Right renal pelvis (tissue), 4 donors: Measurements from ENCODE around the gene ZNF428. TPM values are rescaled to one million over a fixed set of nuclear protein-coding genes. Genes with fewer than 3 reads are reported as not detected.
"Not testable (repeated sequence)": the region's sequence is repeated elsewhere in the genome, so short reads cannot be mapped to it uniquely, and the experiment has no call there.

Experiments used
- DNase-seq, 4 donors: peaks; one replicate each; pipeline ENCODE4 v3.0.0-alpha.2; 2013; ENCODE audit warnings: low read depth in 4 of 4, low spot score in 3 of 4, missing footprints in 1 of 4
- polyA plus RNA-seq, 4 donors: library from polyadenylated mRNA; unstranded; fragments of 120-200 nt; gene quantifications; one replicate each; pipeline ENCODE4 v1.2.1, GENCODE V29; 2013; ENCODE audit not compliant: insufficient read length in 4 of 4

ZNF428 gene
- polyA plus RNA-seq, 4 donors: 76.5 to 141 (median 91.1) TPM

- no peak for DNase-seq
These were observed 902 bp upstream of the ZNF428 start for GRCh38 chr19:43620061-43621001.

DNA sequence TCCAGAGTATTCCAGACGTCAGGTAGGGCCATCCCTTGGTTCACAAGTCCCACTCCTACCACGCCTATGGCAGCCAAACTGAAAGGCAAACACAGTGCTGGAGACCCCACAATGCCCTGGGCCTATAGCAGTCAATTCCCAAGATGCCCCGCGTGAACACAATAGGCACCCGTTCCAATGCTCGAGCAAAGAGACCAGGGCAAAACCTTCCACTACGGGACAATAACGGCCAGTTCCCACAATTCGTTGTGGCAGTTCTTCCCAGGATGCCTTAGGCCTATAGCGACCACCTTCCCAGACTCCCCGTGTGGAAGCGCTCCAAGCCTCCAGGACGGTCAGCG lies 538 bp downstream of the ZNF428 start:
- DNase-seq: no peak

- DNase-seq: no peak
These were observed 2.5 kb downstream of the ZNF428 start for GRCh38 chr19:43616954-43617353.

GRCh38 chr19:43616306-43616705 lies 3.1 kb downstream of the ZNF428 start:
- no peak for DNase-seq

DNA sequence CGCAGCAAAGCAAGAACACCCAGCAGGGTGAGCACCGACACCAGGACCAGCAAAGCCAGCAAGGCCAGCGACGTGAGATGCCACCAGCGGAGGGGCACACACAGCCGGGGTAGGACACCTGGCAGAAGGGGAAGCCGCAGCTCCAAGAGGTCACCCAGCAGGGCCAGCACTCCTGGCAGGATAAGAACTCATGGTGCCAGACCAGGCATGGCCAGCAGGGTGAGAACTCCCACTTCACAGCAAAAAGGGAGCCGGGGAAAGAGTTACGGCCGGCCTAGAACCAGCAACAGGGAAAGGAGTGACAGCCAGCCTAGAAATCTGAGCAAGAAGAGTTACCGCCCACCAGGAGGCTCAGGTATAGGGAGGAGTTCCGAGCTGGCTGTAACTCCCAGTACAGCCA lies 7.1 kb downstream of the ZNF428 start:
- DNase-seq: no peak

DNA sequence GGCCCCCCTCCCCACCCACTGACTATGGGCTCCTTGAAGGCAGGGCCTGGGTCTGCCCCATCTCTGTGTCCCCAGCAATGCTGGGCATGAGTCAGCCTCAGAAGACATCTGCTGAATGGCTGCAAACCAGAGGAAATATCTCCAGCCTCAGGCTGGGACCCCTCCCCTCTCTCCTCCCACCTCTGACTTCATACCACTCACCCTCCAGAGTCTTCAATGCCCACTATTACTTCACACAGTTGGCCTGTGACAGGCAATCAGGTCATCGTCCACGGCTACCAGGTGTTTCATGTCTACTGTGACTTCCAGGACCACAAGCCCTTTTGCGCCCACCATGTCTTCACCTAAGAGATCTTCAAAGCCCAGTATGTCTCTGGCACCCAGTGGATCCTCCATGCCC lies 7.6 kb downstream of the ZNF428 start, which contains the start of gene SRRM5:
SRRM5 (plus strand) TSS at position 301 of the 400 bp plus-strand sequence; CDS start at position 335, 34 bp downstream.
- DNase-seq: no peak

DNA sequence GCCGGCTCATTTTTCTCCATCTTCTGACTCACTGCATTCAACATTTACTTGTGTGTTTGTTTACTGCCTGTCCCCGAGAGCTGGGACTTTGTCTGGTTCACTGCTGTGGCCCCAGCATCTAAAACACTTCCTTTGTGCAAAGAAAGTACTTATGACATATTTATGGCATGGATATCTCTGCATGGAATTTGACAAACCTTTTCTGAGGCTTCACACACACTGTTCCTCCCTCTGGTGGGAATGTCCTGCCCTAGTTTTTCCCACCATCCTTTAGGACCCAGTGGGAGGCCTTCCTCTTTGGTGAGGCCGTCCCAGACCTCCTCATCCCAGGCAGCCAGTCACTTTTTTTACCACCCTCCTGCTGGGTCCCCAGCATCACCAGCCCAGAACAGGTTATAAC lies 8.9 kb downstream of the ZNF428 start:
- no peak for DNase-seq

GRCh38 chr19:43609872-43610271 lies 9.6 kb downstream of the ZNF428 start:
- no peak for DNase-seq

DNA sequence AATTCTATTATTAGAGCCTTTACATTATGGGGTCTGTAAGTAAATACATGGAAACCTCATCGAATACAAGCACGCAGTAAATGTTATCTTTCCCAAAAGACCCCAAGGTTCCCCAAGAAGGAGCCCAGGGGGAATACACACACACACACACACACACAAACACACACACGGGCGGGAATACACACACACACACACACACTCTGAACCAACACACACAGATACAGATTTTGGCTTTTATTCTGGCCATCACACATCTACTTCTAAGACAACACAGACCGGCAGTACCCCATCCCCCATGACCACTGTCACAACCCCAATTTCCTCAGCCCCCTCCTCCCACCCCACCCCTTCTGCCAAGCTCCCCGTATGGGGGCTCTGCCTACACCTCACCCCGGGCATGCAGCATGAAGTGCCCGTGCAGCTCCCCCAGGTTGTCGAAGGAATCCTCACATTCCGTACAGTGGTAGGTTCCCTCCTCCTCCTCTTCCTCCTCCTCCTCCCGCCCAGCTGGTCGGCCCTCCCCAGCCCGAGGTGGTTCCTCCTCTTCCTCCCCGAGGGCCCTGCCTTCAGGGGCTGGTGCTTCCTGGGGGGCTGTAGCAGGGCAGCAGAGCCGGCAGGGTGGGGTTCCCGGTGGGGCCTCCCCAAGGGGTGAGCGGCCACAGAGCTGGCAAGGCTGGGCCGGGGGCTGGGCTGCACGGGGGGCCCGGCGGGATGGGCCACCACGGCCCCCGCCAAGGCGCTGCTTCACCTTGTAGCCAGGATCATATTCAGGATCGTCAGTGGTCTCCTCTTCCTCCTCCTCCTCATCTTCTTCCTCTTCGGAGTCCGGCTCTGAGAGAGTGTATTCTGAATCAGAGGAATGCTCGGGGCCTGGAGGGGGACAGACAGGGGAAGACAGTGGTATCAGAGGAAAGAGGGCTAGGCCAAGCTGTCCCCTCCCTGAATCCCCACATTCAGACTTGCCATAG lies 11.9 kb downstream of the ZNF428 start:
- no peak for DNase-seq

DNA sequence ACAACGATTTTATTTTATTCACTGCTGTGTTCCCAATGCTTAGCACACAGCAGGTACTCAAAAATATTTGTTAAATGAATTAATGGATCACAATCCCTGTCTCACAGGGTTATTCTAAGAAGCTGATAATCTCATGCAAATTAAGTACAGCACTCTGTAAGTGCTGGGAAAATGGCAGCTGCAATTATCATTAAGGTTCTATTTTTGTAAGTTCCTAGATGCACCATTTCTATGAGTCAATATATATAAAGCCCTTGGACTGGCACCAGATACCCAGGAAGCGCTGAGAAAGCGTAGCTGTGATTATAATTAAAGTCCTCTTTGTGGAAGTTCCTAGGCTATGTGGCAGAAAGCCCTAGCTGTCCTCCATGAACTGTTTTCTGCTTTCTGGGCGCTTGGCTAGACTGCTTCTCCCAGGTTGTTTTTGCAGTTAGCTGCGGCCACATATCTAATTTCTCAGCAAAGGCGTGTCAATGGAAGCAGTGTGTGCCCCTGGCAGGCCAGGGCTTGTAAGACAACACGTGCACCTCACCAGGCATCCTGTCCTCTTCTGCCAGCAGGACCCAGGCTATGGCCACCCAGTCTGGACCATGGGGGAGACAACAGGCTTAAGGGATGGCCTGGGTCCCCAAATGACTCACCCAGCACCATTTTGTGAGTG lies 12.7 kb downstream of the ZNF428 start:
- DNase-seq: no peak

DNA sequence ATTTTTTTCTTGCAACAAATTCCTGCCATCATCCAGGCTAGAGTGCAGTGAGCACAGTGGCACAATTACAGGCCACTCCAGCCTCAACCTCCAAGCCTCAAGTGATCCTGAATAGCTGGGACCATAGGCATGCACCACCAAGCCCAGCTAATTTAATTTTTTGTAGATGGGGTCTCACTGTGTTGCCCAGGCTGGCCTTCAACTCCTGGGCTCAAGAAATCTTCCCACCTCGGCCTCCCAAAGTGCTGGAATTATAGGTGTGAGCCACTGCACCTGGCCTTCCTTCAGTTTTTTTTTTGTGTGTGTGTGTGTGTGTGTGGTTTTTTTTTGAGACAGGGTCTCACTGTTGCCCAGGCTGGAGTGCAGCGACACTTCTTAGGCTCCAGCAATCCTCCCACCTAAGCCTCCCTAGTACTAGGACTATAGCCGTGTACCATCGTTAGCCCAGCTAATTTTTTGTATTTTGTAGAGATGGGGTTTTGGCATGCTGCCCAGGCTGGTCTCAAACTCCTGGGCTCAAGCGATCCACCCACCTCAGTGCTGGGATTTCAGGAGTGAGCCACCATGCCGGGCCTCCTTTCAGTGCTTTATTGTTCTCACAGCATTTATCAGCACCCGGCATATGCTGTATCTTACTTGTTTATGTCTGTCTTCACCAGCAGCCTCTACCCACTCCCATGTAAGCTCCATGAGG lies 13.4 kb downstream of the ZNF428 start:
- no peak for DNase-seq

- DNase-seq: not testable (repeated sequence)
These were observed 19.1 kb downstream of the ZNF428 start for GRCh38 chr19:43600326-43600725.

GRCh38 chr19:43599635-43600295 lies 19.7 kb downstream of the ZNF428 start:
- DNase-seq: no peak

DNA sequence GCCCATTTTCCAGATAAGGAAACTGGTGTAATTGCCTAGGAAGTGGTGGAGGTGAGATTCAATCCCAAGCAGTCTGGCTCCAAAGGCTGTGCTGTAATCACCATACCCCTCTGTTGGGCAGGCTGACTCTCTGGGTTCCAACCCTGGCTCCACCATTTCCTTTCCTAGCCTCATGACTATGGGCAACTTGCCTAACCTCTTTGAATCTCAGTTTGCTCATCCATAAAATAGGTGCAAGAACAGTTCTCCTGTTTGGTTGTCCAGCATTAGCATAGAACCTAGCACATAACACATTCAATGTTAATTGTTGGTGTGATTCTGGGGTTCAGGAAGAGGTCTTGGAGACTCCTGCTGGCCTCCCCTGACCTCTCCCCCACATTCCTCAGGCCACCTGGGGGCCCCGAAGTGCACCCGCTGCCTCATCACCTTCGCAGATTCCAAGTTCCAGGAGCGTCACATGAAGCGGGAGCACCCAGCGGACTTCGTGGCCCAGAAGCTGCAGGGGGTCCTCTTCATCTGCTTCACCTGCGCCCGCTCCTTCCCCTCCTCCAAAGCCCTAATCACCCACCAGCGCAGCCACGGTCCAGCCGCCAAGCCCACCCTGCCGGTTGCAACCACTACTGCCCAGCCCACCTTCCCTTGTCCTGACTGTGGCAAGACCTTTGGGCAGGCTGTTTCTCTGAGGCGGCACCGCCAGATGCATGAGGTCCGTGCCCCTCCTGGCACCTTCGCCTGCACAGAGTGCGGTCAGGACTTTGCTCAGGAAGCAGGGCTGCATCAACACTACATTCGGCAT lies 20.8 kb downstream of the ZNF428 start:
- DNase-seq: no peak

DNA sequence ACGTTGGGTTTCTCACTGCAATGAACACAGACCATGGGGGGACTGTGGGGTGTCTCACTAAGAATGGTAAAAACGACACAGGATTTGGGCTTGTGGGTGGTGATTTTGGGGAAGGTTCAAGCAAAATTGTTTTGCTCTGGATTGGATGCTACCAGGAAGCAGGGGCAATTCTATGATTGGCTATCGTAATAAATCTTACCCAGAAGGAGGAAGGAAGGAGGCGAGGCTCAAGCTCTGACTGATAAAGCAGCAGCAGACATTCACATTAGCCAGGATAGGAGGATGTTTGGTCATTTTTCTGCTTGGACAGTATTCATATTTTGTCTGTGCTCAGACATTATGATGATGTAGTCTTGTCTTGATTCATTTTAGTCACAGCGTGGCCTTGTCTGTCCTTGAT lies 21.6 kb downstream of the ZNF428 start:
- no peak for DNase-seq

DNA sequence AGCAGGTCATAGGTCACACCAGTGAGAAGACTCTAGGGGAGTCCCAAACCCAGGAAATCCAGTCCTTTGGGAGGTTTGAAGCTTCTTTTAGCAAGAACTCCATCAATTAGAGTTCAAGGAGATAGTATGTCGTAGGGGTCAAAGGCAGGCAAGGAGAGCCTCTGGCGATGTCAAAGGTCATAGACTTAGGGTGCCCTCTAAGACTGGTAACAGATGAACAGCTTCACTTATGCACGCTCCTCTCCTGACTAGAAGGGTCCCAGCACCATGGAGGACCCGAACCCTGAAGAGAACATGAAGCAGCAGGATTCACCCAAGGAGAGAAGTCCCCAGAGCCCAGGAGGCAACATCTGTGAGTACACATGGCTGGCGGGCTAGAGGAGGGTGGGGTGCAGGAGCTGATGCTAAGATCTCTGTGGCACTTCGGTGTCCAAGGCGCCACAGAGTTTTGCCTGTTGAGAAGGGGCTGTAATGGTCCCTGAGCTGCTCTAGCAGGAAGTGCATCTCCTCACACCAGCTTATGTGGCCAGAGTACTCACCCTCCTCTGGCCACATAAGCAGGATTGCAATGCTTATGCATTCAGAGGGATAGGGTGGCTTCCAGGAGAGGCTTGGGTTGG lies 22.5 kb downstream of the ZNF428 start:
- no peak for DNase-seq

DNA sequence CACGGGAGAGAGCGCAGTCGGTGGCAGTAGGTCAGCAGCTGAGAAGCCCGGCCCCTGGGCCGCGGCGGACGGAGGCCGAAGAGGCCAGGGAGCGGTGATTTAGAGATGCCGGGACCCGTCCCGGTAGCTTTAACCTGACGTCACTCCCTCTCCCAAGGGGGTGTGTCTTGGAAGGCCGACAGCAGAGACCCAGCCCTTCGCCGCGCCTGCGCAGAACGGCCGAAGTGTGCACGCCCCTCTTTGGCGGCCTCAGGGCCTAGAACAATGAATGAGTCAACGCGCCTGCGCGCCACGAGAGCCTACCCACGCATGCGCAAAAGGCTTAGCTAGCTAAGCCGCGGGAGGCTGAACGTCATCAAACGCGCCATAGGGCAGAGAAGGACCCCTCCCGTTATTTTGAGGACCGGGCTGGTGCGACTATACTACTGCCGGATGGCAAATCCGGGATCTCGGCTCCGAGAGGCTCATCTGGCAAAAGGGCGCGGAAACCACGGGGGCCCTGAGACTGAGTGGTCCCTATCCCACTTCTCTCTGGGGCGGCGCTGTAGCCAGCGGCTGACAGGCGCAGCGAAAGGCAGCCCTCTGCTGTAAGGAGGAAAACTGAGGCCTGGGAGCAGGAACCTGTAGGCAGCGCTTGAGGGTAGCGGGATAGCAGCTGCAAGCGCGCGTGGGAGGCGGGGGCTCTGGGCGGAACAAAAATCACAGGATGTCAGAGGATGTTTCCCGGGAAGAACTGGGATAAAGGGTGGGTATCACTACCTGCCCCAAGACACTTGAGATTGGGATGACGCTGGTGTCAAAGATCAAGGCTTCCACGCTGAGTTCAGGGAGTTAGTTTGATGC lies 23.2 kb downstream of the ZNF428 start, which contains the start of the genes IRGQ and ZNF576:
IRGQ (minus strand) TSS at position 136 of the 843 bp plus-strand sequence. CDS start 796 bp downstream, outside the sequence.
ZNF576 (plus strand) TSS at position 597 of the 843 bp plus-strand sequence. CDS start 514 bp downstream, outside the sequence.
- DNase-seq: peak; percentile 100
